ENCODE measurements around the gene MICU1.

- TF ChIP-seq MYC (IDR thresholded peaks at IDR 0.05; ENCODE audit: low read depth, low read length), result no peak
- TF ChIP-seq, protein P1, sequence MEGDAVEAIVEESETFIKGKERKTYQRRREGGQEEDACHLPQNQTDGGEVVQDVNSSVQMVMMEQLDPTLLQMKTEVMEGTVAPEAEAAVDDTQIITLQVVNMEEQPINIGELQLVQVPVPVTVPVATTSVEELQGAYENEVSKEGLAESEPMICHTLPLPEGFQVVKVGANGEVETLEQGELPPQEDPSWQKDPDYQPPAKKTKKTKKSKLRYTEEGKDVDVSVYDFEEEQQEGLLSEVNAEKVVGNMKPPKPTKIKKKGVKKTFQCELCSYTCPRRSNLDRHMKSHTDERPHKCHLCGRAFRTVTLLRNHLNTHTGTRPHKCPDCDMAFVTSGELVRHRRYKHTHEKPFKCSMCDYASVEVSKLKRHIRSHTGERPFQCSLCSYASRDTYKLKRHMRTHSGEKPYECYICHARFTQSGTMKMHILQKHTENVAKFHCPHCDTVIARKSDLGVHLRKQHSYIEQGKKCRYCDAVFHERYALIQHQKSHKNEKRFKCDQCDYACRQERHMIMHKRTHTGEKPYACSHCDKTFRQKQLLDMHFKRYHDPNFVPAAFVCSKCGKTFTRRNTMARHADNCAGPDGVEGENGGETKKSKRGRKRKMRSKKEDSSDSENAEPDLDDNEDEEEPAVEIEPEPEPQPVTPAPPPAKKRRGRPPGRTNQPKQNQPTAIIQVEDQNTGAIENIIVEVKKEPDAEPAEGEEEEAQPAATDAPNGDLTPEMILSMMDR (IDR thresholded peaks at IDR 0.05; ENCODE audit: extremely low read depth in 1 of 2, insufficient read depth in 1 of 2, low read depth in 1 of 2, low read length in 2 of 2), result no peak
Measured at GRCh38 chr10:72330069-72330426, 295.8 kb downstream of the MICU1 start.

Data from endothelial cell of umbilical vein (primary cell).